Measurements from ENCODE around the gene EVA1C. TPM values are rescaled to one million over a fixed set of nuclear protein-coding genes. Genes with fewer than 3 reads are reported as not detected.

The EVA1C gene
- total RNA-seq, 1 experiment from 2014 or later = 29.3 TPM

- no peak overlapping the region for H3K4me2 ChIP-seq (ENCODE audit: low read length)
- ATAC-seq = no peak
- no peak overlapping the region for H3K4me3 ChIP-seq (replicated peaks in 1 of 2; ENCODE audit: low read depth in 1 of 2, low read length in 2 of 2)
- no peak for TF ChIP-seq ATF3 (IDR thresholded peaks at IDR 0.05)
- no peak for TF ChIP-seq ZNF274 (IDR thresholded peaks at IDR 0.05; ENCODE audit: low read depth, low read length)
- TF ChIP-seq CBX3 (IDR thresholded peaks at IDR 0.05; ENCODE audit: low read depth) = no peak
- no peak overlapping the region for H3K27ac ChIP-seq (ENCODE audit: low read depth, low read length)
- H3K4me1 ChIP-seq (ENCODE audit: control insufficient read depth in 1 of 2, insufficient read depth in 2 of 2, low read length in 2 of 2) = peaks cover 17 to 38% of the 10 kb centered on the region in 2 experiments; a peak in 3 of 4 replicates
- no peaks in the 10 kb centered on the region for H3K9me3 ChIP-seq (ENCODE audit: control insufficient read depth in 1 of 2, insufficient read depth in 1 of 2, low read depth in 1 of 2, low read length in 2 of 2)
- BruUV-seq (replicated peaks) = no TSS peak
- ChIA-PET CTCF (interaction anchor here (1.2 to 3.4 kb wide), 2 partner anchors 9 to 191 kb away, joined by 5 to 14 read pairs; no protein-coding TSS in a partner anchor), POLR2A (interaction anchor here (1.6 kb wide), 1 partner anchor 16 kb away, joined by 4 read pairs; no protein-coding TSS in a partner anchor), RAD21 (ENCODE audit: low non-redundant PET in 1 of 2, low total read pairs in 2 of 2, uncharacterized antibody in 2 of 2, unreplicated experiment in 2 of 2) (no interaction called here)
- no peak for DNase-seq (ENCODE audit: low read depth, low spot score)
- H3K27me3 ChIP-seq (ENCODE audit: insufficient read depth, low read length) = no peaks in the 10 kb centered on the region
- no peaks in the 10 kb centered on the region for H3K9me2 ChIP-seq (ENCODE audit: insufficient read depth)
- H3K9ac ChIP-seq (ENCODE audit: low read length) = no peak overlapping the region
- peaks cover 27% of the 10 kb centered on the region for H3K79me2 ChIP-seq (ENCODE audit: insufficient read depth, low read length)
- peaks cover 0 to 4% of the 10 kb centered on the region in 2 experiments; a peak in 1 of 4 replicates for H3K36me3 ChIP-seq (ENCODE audit: control insufficient read depth in 1 of 2, insufficient read depth in 2 of 2, low read length in 2 of 2)
- intact Hi-C loops (cut with micrococcal nuclease) = no loop called here
- no peak overlapping the region for H2AFZ ChIP-seq (ENCODE audit: low read depth, low read length, poor library complexity, severe bottlenecking)
- H4K20me1 ChIP-seq (ENCODE audit: insufficient read depth) = no peaks in the 10 kb centered on the region
Measured at GRCh38 chr21:32410291-32410690, 2.2 kb upstream of the EVA1C start.

GRCh38 chr21:32410916-32411315, 1.6 kb upstream of the EVA1C start:
- RAD21 ChIA-PET (ENCODE audit: low non-redundant PET in 1 of 2, low total read pairs in 2 of 2, uncharacterized antibody in 2 of 2, unreplicated experiment in 2 of 2) = no interaction called here
- no TSS peak for BruUV-seq (replicated peaks)

More at GRCh38 chr21:32410916-32411315, 1.6 kb upstream of the EVA1C start:
- peak overlapping the region; percentile 90 for H3K9ac ChIP-seq (ENCODE audit: low read length)
- no peak for DNase-seq (ENCODE audit: low read depth, low spot score)
- H3K36me3 ChIP-seq (ENCODE audit: control insufficient read depth in 1 of 2, insufficient read depth in 2 of 2, low read length in 2 of 2) = peaks cover 0 to 4% of the 10 kb centered on the region in 2 experiments; a peak in 1 of 4 replicates
- peak overlapping the region; percentile 77 to 85 for H3K4me3 ChIP-seq (replicated peaks in 1 of 2; ENCODE audit: low read depth in 1 of 2, low read length in 2 of 2)
- no peak for ATAC-seq
- no peaks in the 10 kb centered on the region for H4K20me1 ChIP-seq (ENCODE audit: insufficient read depth)
- H3K4me2 ChIP-seq (ENCODE audit: low read length) = peak overlapping the region; percentile 99
- no peaks in the 10 kb centered on the region for H3K27me3 ChIP-seq (ENCODE audit: insufficient read depth, low read length)
- H3K4me1 ChIP-seq (ENCODE audit: control insufficient read depth in 1 of 2, insufficient read depth in 2 of 2, low read length in 2 of 2) = peaks cover 22 to 43% of the 10 kb centered on the region in 2 experiments; a peak in 3 of 4 replicates
- TF ChIP-seq EGR1 (IDR thresholded peaks at IDR 0.05; ENCODE audit: low read depth) (no peak), CEBPB (IDR thresholded peaks at IDR 0.05; ENCODE audit: low read depth) (no peak), ZNF274 (IDR thresholded peaks at IDR 0.05; ENCODE audit: low read depth, low read length) (no peak), ZFX (IDR thresholded peaks at IDR 0.05) (no peak), POLR2AphosphoS5 (IDR thresholded peaks at IDR 0.05; ENCODE audit: low read depth, low read length) (no peak; the same call in 1 of the 2 replicates), ATF3 (IDR thresholded peaks at IDR 0.05) (no peak), FOSL1 (IDR thresholded peaks at IDR 0.05; ENCODE audit: low read depth) (no peak)
- peaks cover 33% of the 10 kb centered on the region for H3K79me2 ChIP-seq (ENCODE audit: insufficient read depth, low read length)
- POLR2A ChIA-PET = interaction anchor here (1.2 to 1.6 kb wide), 2 partner anchors 16 to 60 kb away, joined by 3 to 4 read pairs; no protein-coding TSS in a partner anchor
- no peaks in the 10 kb centered on the region for H3K9me2 ChIP-seq (ENCODE audit: insufficient read depth)
- no peaks in the 10 kb centered on the region for H3K9me3 ChIP-seq (ENCODE audit: control insufficient read depth in 1 of 2, insufficient read depth in 1 of 2, low read depth in 1 of 2, low read length in 2 of 2)
- intact Hi-C loops (cut with micrococcal nuclease) = loop anchor here (1.0 kb wide), 1 partner anchor 18 kb away; the partner anchor contains the start of gene URB1
- CTCF ChIA-PET = interaction anchor here (1.2 to 3.7 kb wide), 3 partner anchors 8 to 190 kb away, joined by 5 to 22 read pairs (median 14); no protein-coding TSS in a partner anchor
- H2AFZ ChIP-seq (ENCODE audit: low read depth, low read length, poor library complexity, severe bottlenecking) = no peak overlapping the region
- H3K27ac ChIP-seq (ENCODE audit: low read depth, low read length) = peak overlapping the region; percentile 98

Data from HCT116 (cell line).